Neural cell (in vitro differentiated cells): ENCODE measurements around the gene IRF8. TPM values are rescaled to one million over a fixed set of nuclear protein-coding genes. Genes with fewer than 3 reads are reported as not detected.

Experiments used
- H2AFZ ChIP-seq: fragments of 200-600, 300-800 bp; sonication (generic), shearing (Covaris generic); 2 replicates; pipeline ENCODE4 v1.6.0; 2014; ENCODE audit warnings: low read depth, mild to moderate bottlenecking, antibody characterized with exemption, low read length, moderate library complexity
- H3F3A ChIP-seq: fragments of 200-600 bp; shearing (Covaris generic); 2 replicates; pipeline ENCODE4 v1.6.1; 2016; ENCODE audit warnings: mild to moderate bottlenecking, moderate library complexity, mixed read lengths, antibody characterized with exemption, low read length; ENCODE audit not compliant: insufficient read depth, poor library complexity, severe bottlenecking
- H3K27ac ChIP-seq: fragments of 200-600, 300-800 bp; sonication (generic), shearing (Covaris generic); 2 replicates; pipeline ENCODE4 v1.5.1; 2014; ENCODE audit warnings: mild to moderate bottlenecking, low read length, moderate library complexity
- H3K27me3 ChIP-seq: fragments of 300-800, 200-600 bp; sonication (generic), shearing (Covaris generic); 2 replicates; pipeline ENCODE4 v1.6.0; 2014; ENCODE audit warnings: mild to moderate bottlenecking, low read depth, low read length, moderate library complexity; ENCODE audit not compliant: insufficient read depth
- H3K36me3 ChIP-seq: fragments of 300-800, 200-600 bp; sonication (generic), shearing (Covaris generic); 2 replicates; pipeline ENCODE4 v1.5.1; 2014; ENCODE audit warnings: mild to moderate bottlenecking, antibody characterized with exemption, low read length, moderate library complexity; ENCODE audit not compliant: insufficient read depth
- H3K4me2 ChIP-seq: fragments of 300-800, 200-600 bp; sonication (generic), shearing (Covaris generic); 2 replicates; pipeline ENCODE4 v1.6.0; 2014; ENCODE audit warnings: mild to moderate bottlenecking, low read length
- H3K4me3 ChIP-seq: fragments of 300-800, 200-600 bp; sonication (generic), shearing (Covaris generic); 2 replicates; pipeline ENCODE4 v1.5.1; 2014; ENCODE audit warnings: mild to moderate bottlenecking, low read length, moderate library complexity
- H3K79me2 ChIP-seq: fragments of 200-600 bp; shearing (Covaris generic); replicated peaks from 2 replicates; pipeline ENCODE4 v1.6.0; 2014; ENCODE audit warnings: mild to moderate bottlenecking, low read length, moderate library complexity; ENCODE audit not compliant: insufficient read depth
- H3K9ac ChIP-seq: fragments of 300-800, 200-600 bp; sonication (generic), shearing (Covaris generic); 2 replicates; pipeline ENCODE4 v1.6.1; 2016; ENCODE audit warnings: mild to moderate bottlenecking, low read length, mixed read lengths
- H3K9me2 ChIP-seq: fragments of 200-600 bp; shearing (Covaris generic); 2 replicates; pipeline ENCODE4 v1.6.1; 2016; ENCODE audit warnings: mild to moderate bottlenecking, low read length, mixed read lengths; ENCODE audit not compliant: insufficient read depth
- H3K9me3 ChIP-seq: fragments of 200-600, 300-800 bp; sonication (generic), shearing (Covaris generic); 2 replicates; pipeline ENCODE4 v1.6.1; 2016; ENCODE audit warnings: mild to moderate bottlenecking, mixed run types, low read length, moderate library complexity, mixed read lengths
- H4K20me1 ChIP-seq: fragments of 200-600 bp; shearing (Covaris generic); 2 replicates; pipeline ENCODE4 v1.6.1; 2016; ENCODE audit warnings: mild to moderate bottlenecking, mixed run types; ENCODE audit not compliant: insufficient read depth
- CTCF ChIP-seq: fragments of 450-650 bp; IDR thresholded peaks from 2 replicates; pipeline ENCODE4 v1.5.1; 2014; ENCODE audit warnings: antibody characterized with exemption, mild to moderate bottlenecking, moderate library complexity; ENCODE audit not compliant: poor library complexity, severe bottlenecking
- EP300 ChIP-seq: fragments of 450-650 bp; conservative IDR thresholded peaks from 2 replicates; pipeline ENCODE4 v1.6.1; 2014; ENCODE audit warnings: antibody characterized with exemption, mild to moderate bottlenecking, moderate library complexity; ENCODE audit not compliant: poor library complexity, severe bottlenecking
- EZH2 ChIP-seq: fragments of 200-600, 300-800 bp; shearing (Covaris generic), sonication (generic); IDR thresholded peaks from 2 replicates; pipeline ENCODE4 v1.6.1; 2014; ENCODE audit warnings: antibody characterized with exemption, low read length, borderline replicate concordance, mild to moderate bottlenecking; ENCODE audit not compliant: insufficient read depth, poor library complexity, severe bottlenecking
- MXI1 ChIP-seq: fragments of 450-650 bp; conservative IDR thresholded peaks from 2 replicates; pipeline ENCODE4 v1.6.1; 2014; ENCODE audit warnings: antibody characterized with exemption, mild to moderate bottlenecking; ENCODE audit not compliant: poor library complexity, severe bottlenecking
- POLR2AphosphoS5 ChIP-seq: IDR thresholded peaks from 2 replicates; pipeline ENCODE4 v1.6.1; 2012
- RAD21 ChIP-seq: fragments of 450-650 bp; conservative IDR thresholded peaks from 2 replicates; pipeline ENCODE4 v1.6.1; 2014; ENCODE audit warnings: antibody characterized with exemption, mild to moderate bottlenecking, moderate library complexity
- REST ChIP-seq: IDR thresholded peaks from 2 replicates; pipeline ENCODE4 v1.6.1; 2012; ENCODE audit warnings: borderline replicate concordance
- SMC3 ChIP-seq: fragments of 450-650 bp; conservative IDR thresholded peaks from 2 replicates; pipeline ENCODE4 v1.6.1; 2014; ENCODE audit warnings: antibody characterized with exemption, mild to moderate bottlenecking, moderate library complexity; ENCODE audit not compliant: poor library complexity
- TAF1 ChIP-seq: IDR thresholded peaks from 2 replicates; pipeline ENCODE4 v1.6.1; 2012; ENCODE audit warnings: low read depth
- polyA plus RNA-seq: library from polyadenylated mRNA; depleted of rRNA; stranded (reverse); fragments of >200 nt; gene quantifications from 2 replicates; pipeline ENCODE4 v1.2.3, GENCODE V29; 2014

The IRF8 gene
- polyA plus RNA-seq, 1 donor from 2014 or later: not detected

DNA sequence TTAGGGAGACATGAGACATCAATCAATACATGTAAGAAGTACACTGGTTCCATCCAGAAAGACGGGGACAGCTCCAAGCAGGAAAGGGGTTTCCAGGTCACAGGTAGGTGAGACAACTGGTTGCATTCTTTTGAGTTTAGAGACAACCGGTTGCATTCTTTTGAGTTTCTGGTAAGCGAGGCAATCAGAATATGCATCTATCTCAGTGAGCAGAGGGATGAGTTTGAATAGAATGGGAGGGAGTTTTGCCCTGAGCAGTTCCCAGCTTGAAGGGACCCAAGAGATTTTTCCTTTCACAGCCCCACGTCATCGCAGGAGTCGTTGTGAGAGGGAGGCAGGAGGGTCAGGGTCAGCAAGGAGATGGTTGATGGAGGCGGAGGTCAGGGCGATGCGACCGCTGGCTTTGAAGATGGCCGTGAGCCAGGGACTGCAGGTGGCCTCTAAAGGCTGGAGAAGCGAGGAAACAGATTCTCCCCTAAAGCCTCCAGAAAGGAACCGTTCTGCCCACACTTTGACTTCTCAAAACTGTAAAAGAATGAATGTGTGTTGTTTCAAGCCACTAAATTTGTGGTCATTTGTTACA lies 36.5 kb downstream of the IRF8 start:
- Histone ChIP-seq H3F3A (no peaks in the 10 kb centered on the region), H3K9me3 (no peaks in the 10 kb centered on the region), H3K36me3 (no peaks in the 10 kb centered on the region), H3K4me3 (no peak overlapping the region), H2AFZ (no peak overlapping the region), H3K9me2 (no peaks in the 10 kb centered on the region), H4K20me1 (no peaks in the 10 kb centered on the region), H3K27me3 (no peaks in the 10 kb centered on the region), H3K79me2 (no peaks in the 10 kb centered on the region), H3K4me2 (no peak overlapping the region), H3K9ac (no peak overlapping the region), H3K27ac (no peak overlapping the region)
- TF ChIP-seq MXI1: no peak
- TF ChIP-seq CTCF: no peak
- TF ChIP-seq REST: no peak
- no peak for TF ChIP-seq EP300

DNA sequence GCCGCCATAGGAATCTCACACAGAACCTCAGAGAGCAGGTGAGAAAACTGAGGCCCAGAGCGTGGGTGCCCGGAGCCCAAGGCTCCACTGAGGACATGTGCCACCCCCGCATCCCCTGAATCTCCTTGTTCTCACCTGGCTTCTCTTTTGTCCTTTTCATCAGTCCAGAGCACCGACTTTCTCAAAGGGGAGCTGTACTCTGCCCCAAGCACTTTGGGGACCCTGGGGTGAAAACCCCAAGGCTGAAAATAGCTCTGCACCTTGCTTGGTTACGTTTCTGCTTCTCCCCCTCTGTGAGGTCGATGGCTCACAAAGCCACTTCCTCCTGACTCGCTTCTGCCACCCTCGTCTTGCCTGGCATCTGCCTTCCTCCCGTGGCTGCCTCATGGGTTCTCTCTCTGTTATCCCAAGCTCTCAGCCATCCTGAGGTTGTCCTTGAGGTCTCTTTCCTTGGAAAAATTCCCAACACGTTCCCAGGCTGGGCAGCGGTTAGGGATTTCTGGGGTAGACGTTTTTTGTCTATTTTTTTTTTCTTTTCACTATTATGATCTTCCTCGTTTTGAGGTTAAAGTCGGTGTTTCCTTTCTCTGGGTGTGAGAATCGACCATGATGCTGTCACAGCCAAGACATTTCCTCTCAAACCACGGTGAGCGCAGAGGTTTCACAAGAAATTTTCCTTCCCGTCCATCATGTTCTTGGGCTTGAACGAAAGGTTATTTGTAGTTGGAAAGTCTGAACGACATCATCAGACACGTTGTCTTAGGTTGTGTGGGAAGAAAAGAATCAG lies 37.2 kb downstream of the IRF8 start:
- no peaks in the 10 kb centered on the region for H3K9me2 ChIP-seq
- H2AFZ ChIP-seq: no peak overlapping the region
- no peaks in the 10 kb centered on the region for H4K20me1 ChIP-seq
- H3F3A ChIP-seq: no peaks in the 10 kb centered on the region
- no peak overlapping the region for H3K9ac ChIP-seq
- H3K4me3 ChIP-seq: no peak overlapping the region
- TF ChIP-seq RAD21: no peak
- no peak for TF ChIP-seq REST
- TF ChIP-seq TAF1: no peak
- TF ChIP-seq EZH2: no peak
- no peak for TF ChIP-seq CTCF
- TF ChIP-seq MXI1: no peak
- TF ChIP-seq SMC3: no peak
- no peak for TF ChIP-seq POLR2AphosphoS5
- TF ChIP-seq EP300: no peak
- no peak overlapping the region for H3K4me2 ChIP-seq
- no peaks in the 10 kb centered on the region for H3K9me3 ChIP-seq
- H3K79me2 ChIP-seq: no peaks in the 10 kb centered on the region
- no peaks in the 10 kb centered on the region for H3K36me3 ChIP-seq
- no peaks in the 10 kb centered on the region for H3K27me3 ChIP-seq
- H3K27ac ChIP-seq: no peak overlapping the region
